ENCODE measurements around the gene RBM27. TPM values are rescaled to one million over a fixed set of nuclear protein-coding genes. Genes with fewer than 3 reads are reported as not detected.
"Not testable (repeated sequence)": the region's sequence is repeated elsewhere in the genome, so short reads cannot be mapped to it uniquely, and the experiment has no call there.

Gene RBM27
- polyA plus RNA-seq, 1 donor (not counting 4 experiments of a cell fraction or from before 2014, with no cell fraction given) = 18.3 TPM

GRCh38 chr5:146213210-146213826 is 9.9 kb downstream of the RBM27 start:
- dilution Hi-C loops (cut with MboI; ENCODE audit: extremely low pct_ligation_motif_present, low sequenced_read_pairs) = no loop called here
- Histone ChIP-seq H3K36me3 (ENCODE audit: control insufficient read depth in 2 of 2, extremely low read depth in 1 of 2, insufficient read depth in 2 of 2, low read length in 2 of 2) (no peaks in the 10 kb centered on the region), H3K9me1 (ENCODE audit: control insufficient read depth, extremely low read depth, insufficient read depth, low read length) (no peaks in the 10 kb centered on the region), H3K79me2 (ENCODE audit: control insufficient read depth, insufficient read depth, low read length) (peaks cover 97% of the 10 kb centered on the region), H4K20me1 (ENCODE audit: control insufficient read depth, extremely low read depth, insufficient read depth, low read length) (peaks cover 3% of the 10 kb centered on the region), H2AFZ (ENCODE audit: control insufficient read depth, low read length) (no peak overlapping the region), H3K27ac (ENCODE audit: control insufficient read depth, insufficient read depth, low read length) (no peak overlapping the region), H3K9me3 (ENCODE audit: control insufficient read depth, low read depth, low read length) (no peaks in the 10 kb centered on the region), H3K4me3 (ENCODE audit: control insufficient read depth in 2 of 3, extremely low read depth in 1 of 3, insufficient read depth in 2 of 3, low read depth in 1 of 3, low read length in 3 of 3) (no peak overlapping the region), H3K27me3 (ENCODE audit: control insufficient read depth, extremely low read depth, insufficient read depth, low read length) (no peaks in the 10 kb centered on the region), H3K4me2 (ENCODE audit: control insufficient read depth, extremely low read depth, insufficient read depth, low read depth, low read length) (no peak overlapping the region), H3K9ac (ENCODE audit: control insufficient read depth, extremely low read depth, insufficient read depth, low read length) (no peak overlapping the region), H3K4me1 (ENCODE audit: control insufficient read depth, extremely low read depth, insufficient read depth, low read length) (no peaks in the 10 kb centered on the region)
- DNase-seq (ENCODE audit: low read depth, low spot score) (no peak), FAIRE-seq (peak; percentile 13)
- TF ChIP-seq, protein P1, sequence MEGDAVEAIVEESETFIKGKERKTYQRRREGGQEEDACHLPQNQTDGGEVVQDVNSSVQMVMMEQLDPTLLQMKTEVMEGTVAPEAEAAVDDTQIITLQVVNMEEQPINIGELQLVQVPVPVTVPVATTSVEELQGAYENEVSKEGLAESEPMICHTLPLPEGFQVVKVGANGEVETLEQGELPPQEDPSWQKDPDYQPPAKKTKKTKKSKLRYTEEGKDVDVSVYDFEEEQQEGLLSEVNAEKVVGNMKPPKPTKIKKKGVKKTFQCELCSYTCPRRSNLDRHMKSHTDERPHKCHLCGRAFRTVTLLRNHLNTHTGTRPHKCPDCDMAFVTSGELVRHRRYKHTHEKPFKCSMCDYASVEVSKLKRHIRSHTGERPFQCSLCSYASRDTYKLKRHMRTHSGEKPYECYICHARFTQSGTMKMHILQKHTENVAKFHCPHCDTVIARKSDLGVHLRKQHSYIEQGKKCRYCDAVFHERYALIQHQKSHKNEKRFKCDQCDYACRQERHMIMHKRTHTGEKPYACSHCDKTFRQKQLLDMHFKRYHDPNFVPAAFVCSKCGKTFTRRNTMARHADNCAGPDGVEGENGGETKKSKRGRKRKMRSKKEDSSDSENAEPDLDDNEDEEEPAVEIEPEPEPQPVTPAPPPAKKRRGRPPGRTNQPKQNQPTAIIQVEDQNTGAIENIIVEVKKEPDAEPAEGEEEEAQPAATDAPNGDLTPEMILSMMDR (optimal IDR thresholded peaks at IDR 0.05 in 1 of 3, IDR thresholded peaks at IDR 0.05 in 1 of 3, conservative IDR thresholded peaks at IDR 0.05 in 1 of 3; ENCODE audit: extremely low read depth in 1 of 3, insufficient read depth in 2 of 3, low read length in 3 of 3) = no peak
- TF ChIP-seq EZH2 (IDR thresholded peaks at IDR 0.05; ENCODE audit: low read length) = no peak

DNA sequence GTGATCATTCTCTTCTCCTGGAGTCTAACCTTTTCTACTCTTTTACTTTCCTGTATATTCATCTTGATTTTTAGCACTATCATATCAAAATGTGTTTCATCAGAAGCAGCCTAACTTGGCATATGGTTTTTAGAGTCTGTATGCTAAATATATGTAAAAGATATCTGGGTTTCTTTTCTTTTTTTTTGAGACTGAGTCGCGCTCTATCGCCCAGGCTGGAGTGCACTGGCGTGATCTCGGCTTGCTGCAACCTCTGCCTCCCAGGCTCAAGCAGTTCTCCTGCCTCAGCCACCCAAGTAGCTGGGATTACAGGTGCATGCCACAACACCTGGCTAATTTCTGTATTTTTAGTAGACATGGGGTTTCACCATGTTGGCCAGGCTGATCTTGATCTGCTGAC is 11.5 kb downstream of the RBM27 start:
- H2AFZ ChIP-seq (ENCODE audit: control insufficient read depth, low read length); H3K4me1 ChIP-seq (ENCODE audit: control insufficient read depth, extremely low read depth, insufficient read depth, low read length); dilution Hi-C loops (cut with MboI; ENCODE audit: extremely low pct_ligation_motif_present, low sequenced_read_pairs); H3K9ac ChIP-seq (ENCODE audit: control insufficient read depth, extremely low read depth, insufficient read depth, low read length); H3K27me3 ChIP-seq (ENCODE audit: control insufficient read depth, extremely low read depth, insufficient read depth, low read length); FAIRE-seq; H3K27ac ChIP-seq (ENCODE audit: control insufficient read depth, insufficient read depth, low read length); H3K36me3 ChIP-seq (ENCODE audit: control insufficient read depth in 2 of 2, extremely low read depth in 1 of 2, insufficient read depth in 2 of 2, low read length in 2 of 2); H3K4me2 ChIP-seq (ENCODE audit: control insufficient read depth, extremely low read depth, insufficient read depth, low read depth, low read length); H3K9me3 ChIP-seq (ENCODE audit: control insufficient read depth, low read depth, low read length); H3K4me3 ChIP-seq (ENCODE audit: control insufficient read depth in 2 of 3, extremely low read depth in 1 of 3, insufficient read depth in 2 of 3, low read depth in 1 of 3, low read length in 3 of 3); H3K9me1 ChIP-seq (ENCODE audit: control insufficient read depth, extremely low read depth, insufficient read depth, low read length); H4K20me1 ChIP-seq (ENCODE audit: control insufficient read depth, extremely low read depth, insufficient read depth, low read length); DNase-seq (ENCODE audit: low read depth, low spot score): not testable (repeated sequence)
- peaks cover 93% of the 10 kb centered on the region for H3K79me2 ChIP-seq (ENCODE audit: control insufficient read depth, insufficient read depth, low read length)

- no peak overlapping the region for H3K9ac ChIP-seq (ENCODE audit: control insufficient read depth, extremely low read depth, insufficient read depth, low read length)
- H3K27ac ChIP-seq (ENCODE audit: control insufficient read depth, insufficient read depth, low read length) = no peak overlapping the region
- H2AFZ ChIP-seq (ENCODE audit: control insufficient read depth, low read length) = no peak overlapping the region
- peaks cover 6 to 13% of the 10 kb centered on the region in 2 experiments for H3K36me3 ChIP-seq (ENCODE audit: control insufficient read depth in 2 of 2, extremely low read depth in 1 of 2, insufficient read depth in 2 of 2, low read length in 2 of 2)
- H3K9me1 ChIP-seq (ENCODE audit: control insufficient read depth, extremely low read depth, insufficient read depth, low read length) = no peaks in the 10 kb centered on the region
- H3K79me2 ChIP-seq (ENCODE audit: control insufficient read depth, insufficient read depth, low read length) = peaks cover 73% of the 10 kb centered on the region
- H4K20me1 ChIP-seq (ENCODE audit: control insufficient read depth, extremely low read depth, insufficient read depth, low read length) = peaks cover 3% of the 10 kb centered on the region
- no peak for FAIRE-seq
- no peak overlapping the region for H3K4me3 ChIP-seq (ENCODE audit: control insufficient read depth in 2 of 3, extremely low read depth in 1 of 3, insufficient read depth in 2 of 3, low read depth in 1 of 3, low read length in 3 of 3)
- DNase-seq (ENCODE audit: low read depth, low spot score) = no peak
- H3K9me3 ChIP-seq (ENCODE audit: control insufficient read depth, low read depth, low read length) = no peaks in the 10 kb centered on the region
- H3K27me3 ChIP-seq (ENCODE audit: control insufficient read depth, extremely low read depth, insufficient read depth, low read length) = no peaks in the 10 kb centered on the region
- dilution Hi-C loops (cut with MboI; ENCODE audit: extremely low pct_ligation_motif_present, low sequenced_read_pairs) = no loop called here
- no peaks in the 10 kb centered on the region for H3K4me1 ChIP-seq (ENCODE audit: control insufficient read depth, extremely low read depth, insufficient read depth, low read length)
- H3K4me2 ChIP-seq (ENCODE audit: control insufficient read depth, extremely low read depth, insufficient read depth, low read depth, low read length) = no peak overlapping the region
- no peak for TF ChIP-seq EZH2 (IDR thresholded peaks at IDR 0.05; ENCODE audit: low read length)
- TF ChIP-seq, protein P1 (optimal IDR thresholded peaks at IDR 0.05 in 1 of 3, IDR thresholded peaks at IDR 0.05 in 1 of 3, conservative IDR thresholded peaks at IDR 0.05 in 1 of 3; ENCODE audit: extremely low read depth in 1 of 3, insufficient read depth in 2 of 3, low read length in 3 of 3) = no peak
Observed at GRCh38 chr5:146218168-146218567, 14.8 kb downstream of the RBM27 start.
